HG02798 (cell line): ENCODE data around the gene TLE1.
A peak's percentile ranks its signal among the peaks of the same experiment; 100 is the strongest.
"Not testable (repeated sequence)": the region's sequence is repeated elsewhere in the genome, so short reads cannot be mapped to it uniquely, and the experiment has no call there.

Experiments used
- ATAC-seq: cut with Tn5 transposase; IDR thresholded peaks from one replicate; pipeline ENCODE4 v1.9.1; 2021; ENCODE audit warnings: mild to moderate bottlenecking; ENCODE audit not compliant: unreplicated experiment, poor library complexity

TLE1 gene

GRCh38 chr9:81656871-81657337 lies 32.4 kb downstream of the TLE1 start:
- ATAC-seq: no peak

GRCh38 chr9:81656004-81656403 lies 33.3 kb downstream of the TLE1 start:
- peak; percentile 83 for ATAC-seq

- ATAC-seq: no peak
These were observed 36.1 kb downstream of the TLE1 start for GRCh38 chr9:81653240-81653639.

- ATAC-seq: no peak
These were observed 37.2 kb downstream of the TLE1 start for GRCh38 chr9:81652058-81652687.

- no peak for ATAC-seq
These were observed 38.5 kb downstream of the TLE1 start for GRCh38 chr9:81650586-81651515.

GRCh38 chr9:81649475-81650240 lies 39.7 kb downstream of the TLE1 start:
- no peak for ATAC-seq

- no peak for ATAC-seq
These were observed 40.5 kb downstream of the TLE1 start for GRCh38 chr9:81648891-81649290.

GRCh38 chr9:81646337-81646736 lies 43.0 kb downstream of the TLE1 start:
- no peak for ATAC-seq

GRCh38 chr9:81644513-81644912 lies 44.8 kb downstream of the TLE1 start:
- not testable (repeated sequence) for ATAC-seq

- ATAC-seq: peak; percentile 48
These were observed 52.1 kb downstream of the TLE1 start for GRCh38 chr9:81637276-81637675.

GRCh38 chr9:81636255-81636599 lies 53.1 kb downstream of the TLE1 start:
- no peak for ATAC-seq

GRCh38 chr9:81635521-81636254 lies 53.7 kb downstream of the TLE1 start:
- no peak for ATAC-seq

GRCh38 chr9:81634915-81635516 lies 54.3 kb downstream of the TLE1 start:
- ATAC-seq: no peak

- no peak for ATAC-seq
These were observed 55.1 kb downstream of the TLE1 start for GRCh38 chr9:81633952-81634854.

- ATAC-seq: no peak
These were observed 56.7 kb downstream of the TLE1 start for GRCh38 chr9:81632599-81632998.

GRCh38 chr9:81631218-81631745 lies 58.1 kb downstream of the TLE1 start:
- ATAC-seq: no peak

GRCh38 chr9:81629440-81629839 lies 59.9 kb downstream of the TLE1 start:
- no peak for ATAC-seq

- no peak for ATAC-seq
These were observed 60.5 kb downstream of the TLE1 start for GRCh38 chr9:81628897-81629296.

GRCh38 chr9:81627481-81627880 lies 61.9 kb downstream of the TLE1 start:
- ATAC-seq: no peak
